Endothelial cell of umbilical vein (primary cell): ENCODE measurements around the gene GARIN5B. TPM values are rescaled to one million over a fixed set of nuclear protein-coding genes. Genes with fewer than 3 reads are reported as not detected.

ENCODE experiments used
- BruUV-seq: library from RNA; stranded (reverse); fragments of 400-500 nt; replicated peaks from 2 replicates; lab custom pipeline; 2021; lab: Mats Ljungman, UMichigan
- CTCF ChIA-PET: fragments of 300-600, 350-600 bp; sonication (Branson Sonifier 250); formaldehyde crosslinking; loops from one replicate; lab custom pipeline; 2021; ENCODE audit warnings: antibody characterized with exemption, inconsistent platforms; lab: Charles Lee
- POLR2A ChIA-PET: fragments of 300-600, 350-600 bp; sonication (Branson Sonifier 250); formaldehyde crosslinking; loops from one replicate; lab custom pipeline; 2021; ENCODE audit warnings: antibody characterized with exemption, inconsistent platforms; lab: Charles Lee
- DNase-seq: peaks from one replicate; pipeline ENCODE4 v3.0.0-alpha.2; 2011; ENCODE audit warnings: low read depth, low spot score
- FAIRE-seq: peaks from 2 replicates; lab custom pipeline; 2011; peaks lifted over from hg19 to GRCh38; lab: Jason Lieb, UNC
- H2AFZ ChIP-seq: 2 replicates; pipeline ENCODE4 v1.6.0; 2012; ENCODE audit warnings: low read depth, low read length, control low read depth, inconsistent platforms
- H3K27ac ChIP-seq: 2 replicates; pipeline ENCODE4 v1.5.1; 2011; ENCODE audit warnings: low read depth, mild to moderate bottlenecking, control low read depth, low read length, moderate library complexity; ENCODE audit not compliant: insufficient read depth
- H3K27me3 ChIP-seq, 2 experiments: 2 replicates each; pipeline versions ENCODE4 v1.6.0 to v1.6.1; 2011; ENCODE audit warnings: low read length in 2 of 2, mixed read lengths in 1 of 2; ENCODE audit not compliant: control insufficient read depth in 2 of 2, insufficient read depth in 2 of 2
- H3K36me3 ChIP-seq, 2 experiments: 2 replicates in 1 of 2; 3 replicates in 1 of 2; pipeline ENCODE4 v1.5.1; 2011; ENCODE audit warnings: low read length in 2 of 2, mild to moderate bottlenecking in 1 of 2, moderate library complexity in 1 of 2; ENCODE audit not compliant: control insufficient read depth in 2 of 2, insufficient read depth in 2 of 2; ENCODE audit errors: extremely low read depth in 1 of 2
- H3K4me1 ChIP-seq: 3 replicates; pipeline ENCODE4 v1.5.1; 2011; ENCODE audit warnings: mild to moderate bottlenecking, low read length; ENCODE audit not compliant: control insufficient read depth, insufficient read depth; ENCODE audit errors: extremely low read depth
- H3K4me2 ChIP-seq: 2 replicates; pipeline ENCODE4 v1.6.1; 2011; ENCODE audit warnings: low read length, control low read depth, mixed read lengths; ENCODE audit not compliant: insufficient read depth
- H3K4me3 ChIP-seq, 3 experiments: fragments of 200-600 bp in 1 of 3; sonication (generic), shearing (Covaris generic) in 1 of 3; replicated peaks in 1 of 3; 2 replicates each; pipeline ENCODE4 v1.5.1; 2011 to 2016; ENCODE audit warnings: control low read depth in 3 of 3, low read length in 3 of 3, mild to moderate bottlenecking in 2 of 3, inconsistent platforms in 1 of 3, low read depth in 1 of 3, moderate library complexity in 1 of 3; ENCODE audit not compliant: insufficient read depth in 1 of 3
- H3K79me2 ChIP-seq: 2 replicates; pipeline ENCODE4 v1.6.0; 2012; ENCODE audit warnings: low read length, inconsistent platforms; ENCODE audit not compliant: control insufficient read depth, insufficient read depth
- H3K9ac ChIP-seq: replicated peaks from 2 replicates; pipeline ENCODE3; 2011; ENCODE audit warnings: low read length, control low read depth; ENCODE audit not compliant: insufficient read depth; ENCODE audit errors: extremely low read depth
- H3K9me1 ChIP-seq: replicated peaks from 3 replicates; pipeline ENCODE4 v1.6.0; 2011; ENCODE audit warnings: mild to moderate bottlenecking, low read length; ENCODE audit not compliant: control insufficient read depth, insufficient read depth; ENCODE audit errors: extremely low read depth
- H3K9me3 ChIP-seq: replicated peaks from 2 replicates; pipeline ENCODE4 v1.5.1; 2012; ENCODE audit warnings: low read length, inconsistent platforms; ENCODE audit not compliant: control insufficient read depth, insufficient read depth
- H4K20me1 ChIP-seq: replicated peaks from 2 replicates; pipeline ENCODE3; 2011; ENCODE audit warnings: mild to moderate bottlenecking, low read length; ENCODE audit not compliant: control insufficient read depth, insufficient read depth; ENCODE audit errors: extremely low read depth
- EZH2 ChIP-seq: IDR thresholded peaks from 2 replicates; pipeline ENCODE4 v1.6.1; 2012; ENCODE audit warnings: borderline replicate concordance, low read depth, mild to moderate bottlenecking, moderate library complexity, low read length, inconsistent platforms; ENCODE audit not compliant: severe bottlenecking
- FOS ChIP-seq: IDR thresholded peaks from 2 replicates; pipeline ENCODE4 v1.6.1; 2011; ENCODE audit warnings: mild to moderate bottlenecking, low read length, moderate library complexity, borderline replicate concordance; ENCODE audit not compliant: insufficient read depth
- GATA2 ChIP-seq: IDR thresholded peaks from 2 replicates; pipeline ENCODE4 v1.7.0; 2011; ENCODE audit warnings: low read depth, mild to moderate bottlenecking, moderate library complexity, mixed read lengths, low read length; ENCODE audit not compliant: insufficient read length, insufficient read depth
- JUN ChIP-seq: IDR thresholded peaks from 2 replicates; pipeline ENCODE4 v1.6.1; 2011; ENCODE audit warnings: borderline replicate concordance, low read depth; ENCODE audit not compliant: insufficient read length, insufficient read depth
- MYC ChIP-seq: IDR thresholded peaks from one replicate; pipeline ENCODE4 v1.6.1; 2011; ENCODE audit warnings: mild to moderate bottlenecking, low read depth, low read length
- POLR2A ChIP-seq: IDR thresholded peaks from 2 replicates; pipeline ENCODE4 v1.6.1; 2012; ENCODE audit warnings: low read depth, mild to moderate bottlenecking, control low read depth, low read length
- POLR2AphosphoS5 ChIP-seq: IDR thresholded peaks from 2 replicates; pipeline ENCODE4 v1.6.1; 2012; ENCODE audit warnings: low read depth, mild to moderate bottlenecking, control low read depth, low read length, moderate library complexity; ENCODE audit not compliant: insufficient read depth
- dilution Hi-C: fragments of 300-500 bp; cut with MboI; formaldehyde crosslinking; loops from one replicate; pipeline ENCODE4 v1.15.0; 2019; ENCODE audit warnings: low sequenced_read_pairs; ENCODE audit not compliant: extremely low pct_ligation_motif_present
- intact Hi-C: fragments of 100-400 bp; cut with micrococcal nuclease; formaldehyde crosslinking; loops from one replicate; pipeline ENCODE4 v1.10.0; 2022
- polyA plus RNA-seq, 4 experiments: library from polyadenylated mRNA; depleted of rRNA in 3 of 4; stranded (reverse) in 3 of 4; unstranded in 1 of 4; fragments of >200 nt; gene quantifications; 2 replicates each; pipeline versions ENCODE4 v1.2.1 to v1.2.3, GENCODE V29; 2011 to 2012; ENCODE audit warnings: missing spikeins in 1 of 4
- total RNA-seq: library from RNA; stranded (reverse); gene quantifications from 2 replicates; pipeline ENCODE4 v1.2.3, GENCODE V29; 2021
- TF ChIP-seq, protein P1 (sequence below), 2 donors: IDR thresholded peaks; 1 replicate in 1 of 2; 2 replicates in 1 of 2; pipeline ENCODE4 v1.5.1; 2011; ENCODE audit warnings: low read length in 2 of 2, mild to moderate bottlenecking in 2 of 2, moderate library complexity in 2 of 2, control low read depth in 1 of 2, inconsistent platforms in 1 of 2, low read depth in 1 of 2; ENCODE audit not compliant: insufficient read depth in 1 of 2; ENCODE audit errors: extremely low read depth in 1 of 2
- TF ChIP-seq, protein P2 (sequence below): IDR thresholded peaks from 2 replicates; pipeline ENCODE4 v1.6.1; 2011; ENCODE audit not compliant: insufficient read depth, insufficient read length

GARIN5B gene
- total and polyA plus RNA-seq, 2 donors (not counting 3 experiments of a cell fraction or from before 2014, with no cell fraction given): not detected

GRCh38 chr19:55339889-55340783 lies 22.9 kb downstream of the GARIN5B start:
- no peaks in the 10 kb centered on the region for H3K79me2 ChIP-seq
- no peak for DNase-seq
- peak overlapping the region; percentile 38 to 69 (median 65) for H3K4me3 ChIP-seq
- peaks cover 0 to 3% of the 10 kb centered on the region in 2 experiments for H3K27me3 ChIP-seq
- H3K27ac ChIP-seq: peak overlapping the region; percentile 58
- no peak for TF ChIP-seq EZH2
- TF ChIP-seq, protein P1, sequence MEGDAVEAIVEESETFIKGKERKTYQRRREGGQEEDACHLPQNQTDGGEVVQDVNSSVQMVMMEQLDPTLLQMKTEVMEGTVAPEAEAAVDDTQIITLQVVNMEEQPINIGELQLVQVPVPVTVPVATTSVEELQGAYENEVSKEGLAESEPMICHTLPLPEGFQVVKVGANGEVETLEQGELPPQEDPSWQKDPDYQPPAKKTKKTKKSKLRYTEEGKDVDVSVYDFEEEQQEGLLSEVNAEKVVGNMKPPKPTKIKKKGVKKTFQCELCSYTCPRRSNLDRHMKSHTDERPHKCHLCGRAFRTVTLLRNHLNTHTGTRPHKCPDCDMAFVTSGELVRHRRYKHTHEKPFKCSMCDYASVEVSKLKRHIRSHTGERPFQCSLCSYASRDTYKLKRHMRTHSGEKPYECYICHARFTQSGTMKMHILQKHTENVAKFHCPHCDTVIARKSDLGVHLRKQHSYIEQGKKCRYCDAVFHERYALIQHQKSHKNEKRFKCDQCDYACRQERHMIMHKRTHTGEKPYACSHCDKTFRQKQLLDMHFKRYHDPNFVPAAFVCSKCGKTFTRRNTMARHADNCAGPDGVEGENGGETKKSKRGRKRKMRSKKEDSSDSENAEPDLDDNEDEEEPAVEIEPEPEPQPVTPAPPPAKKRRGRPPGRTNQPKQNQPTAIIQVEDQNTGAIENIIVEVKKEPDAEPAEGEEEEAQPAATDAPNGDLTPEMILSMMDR (IDR thresholded peaks at IDR 0.05; ENCODE audit: extremely low read depth in 1 of 2, insufficient read depth in 1 of 2, low read depth in 1 of 2, low read length in 2 of 2): no peak
- no peak for TF ChIP-seq POLR2A
- no peak for TF ChIP-seq POLR2AphosphoS5
- no peak for TF ChIP-seq FOS
- TF ChIP-seq JUN: no peak
- TF ChIP-seq MYC: no peak
- no peak for TF ChIP-seq GATA2
- TF ChIP-seq, protein P2, sequence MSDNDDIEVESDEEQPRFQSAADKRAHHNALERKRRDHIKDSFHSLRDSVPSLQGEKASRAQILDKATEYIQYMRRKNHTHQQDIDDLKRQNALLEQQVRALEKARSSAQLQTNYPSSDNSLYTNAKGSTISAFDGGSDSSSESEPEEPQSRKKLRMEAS: no peak
- CTCF ChIA-PET: interaction anchor here (0.6 to 2.9 kb wide), 17 partner anchors 10 to 199 kb away, joined by 3 to 29 read pairs (median 4); partner anchors contain the start of gene TMEM238
- H3K36me3 ChIP-seq: peaks cover 0 to 7% of the 10 kb centered on the region in 2 experiments
- BruUV-seq: TSS peak; percentile 54
- no peak overlapping the region for H2AFZ ChIP-seq
- H4K20me1 ChIP-seq: no peaks in the 10 kb centered on the region
- peaks cover 10% of the 10 kb centered on the region for H3K4me1 ChIP-seq
- intact Hi-C loops: loop anchor here (1.0 to 10.0 kb wide), 11 partner anchors 13 to 315 kb away; partner anchors contain the start of genes DNAAF3, FIZ1, HSPBP1 and PPP6R1
- no peak for FAIRE-seq
- H3K9me1 ChIP-seq: no peaks in the 10 kb centered on the region
- H3K9me3 ChIP-seq: no peaks in the 10 kb centered on the region
- dilution Hi-C loops: no loop called here
- H3K9ac ChIP-seq: peak overlapping the region; percentile 80
- POLR2A ChIA-PET: interaction anchor here (0.8 to 1.8 kb wide), 4 partner anchors 19 to 81 kb away, joined by 3 to 15 read pairs (median 6); partner anchors contain the start of genes PPP6R1, TMEM238 and UBE2S
- peak overlapping the region; percentile 71 for H3K4me2 ChIP-seq
